Activated T-cell treated with anti-CD3 and anti-CD28 coated beads, Interleukin-2, amount 50 U/mL, for 1 hour (primary cell): ENCODE data around the gene H1-8.
A peak's percentile ranks its signal among the peaks of the same experiment; 100 is the strongest.

Source experiments
- DNase-seq: peaks from one replicate; pipeline ENCODE4 v3.0.0-alpha.2; 2020

H1-8 gene

GRCh38 chr3:129575233-129575996, 32.4 kb downstream of the H1-8 start:
- no peak for DNase-seq

DNA sequence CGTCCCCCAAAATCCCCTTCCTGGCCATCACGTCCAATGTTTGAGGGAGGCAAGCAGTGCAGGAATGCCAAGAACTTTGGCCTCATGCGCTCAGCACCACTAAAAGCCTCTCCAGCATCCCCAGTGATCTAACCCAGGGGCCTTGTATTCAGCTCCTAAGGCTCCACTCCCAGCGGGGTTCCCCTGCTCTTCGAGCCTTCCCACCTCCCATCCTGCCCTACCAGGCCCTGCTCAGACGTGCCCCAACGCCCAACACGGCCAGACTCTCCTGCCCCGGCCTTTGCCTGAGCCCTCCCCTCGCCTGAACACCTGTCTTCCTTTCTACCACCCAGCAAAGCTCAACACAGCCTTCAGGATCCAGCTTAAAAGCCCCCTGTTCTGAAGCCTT, 33.0 kb downstream of the H1-8 start:
- DNase-seq = no peak

GRCh38 chr3:129576514-129577352, 33.8 kb downstream of the H1-8 start:
- DNase-seq = peak; percentile 71

GRCh38 chr3:129577366-129577765, 34.4 kb downstream of the H1-8 start:
- no peak for DNase-seq

DNA sequence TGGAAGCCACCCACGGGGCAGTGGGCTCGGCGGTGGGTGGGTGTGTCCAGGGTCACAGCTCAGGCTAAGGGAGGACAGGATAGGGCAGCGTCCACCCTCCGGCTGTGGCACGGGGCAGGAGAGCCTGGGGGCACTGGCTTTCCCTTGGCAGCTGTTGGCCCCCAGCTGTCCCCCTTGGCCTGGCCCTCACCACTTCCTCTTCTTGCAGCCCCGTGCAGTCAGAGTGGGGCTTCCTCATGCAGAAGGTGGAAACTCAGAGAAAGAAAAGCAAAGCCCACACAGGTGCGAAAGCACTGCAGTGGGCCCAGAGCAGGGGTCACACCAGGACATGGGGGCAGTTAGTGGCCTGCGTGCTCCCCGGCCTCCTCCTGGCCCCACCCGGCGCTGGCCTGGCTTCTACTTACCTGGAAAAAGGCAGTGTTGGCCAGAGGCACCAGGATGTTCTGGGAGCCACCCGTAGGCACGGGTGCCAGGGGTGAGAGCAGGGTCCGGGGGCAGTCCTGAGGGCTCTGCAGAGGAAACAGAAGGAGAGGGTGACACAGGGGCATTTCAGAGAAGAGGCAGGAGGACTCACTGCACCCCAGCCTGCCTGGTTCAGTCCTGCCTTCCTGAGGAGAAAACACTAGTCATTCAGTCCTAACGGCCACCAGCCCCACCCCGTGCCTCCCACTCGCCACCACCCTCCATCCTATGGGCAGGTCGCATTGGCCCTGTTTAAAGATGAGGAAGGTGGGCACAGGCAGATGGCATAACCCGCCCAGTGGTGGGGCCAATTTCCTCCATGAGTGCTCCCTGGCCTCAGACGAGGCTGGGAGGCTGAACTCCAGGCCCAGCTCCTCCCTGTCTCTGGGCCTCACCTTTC, 35.2 kb downstream of the H1-8 start:
- DNase-seq = no peak

- DNase-seq = no peak
These were observed 37.0 kb downstream of the H1-8 start for GRCh38 chr3:129579991-129580390.

DNA sequence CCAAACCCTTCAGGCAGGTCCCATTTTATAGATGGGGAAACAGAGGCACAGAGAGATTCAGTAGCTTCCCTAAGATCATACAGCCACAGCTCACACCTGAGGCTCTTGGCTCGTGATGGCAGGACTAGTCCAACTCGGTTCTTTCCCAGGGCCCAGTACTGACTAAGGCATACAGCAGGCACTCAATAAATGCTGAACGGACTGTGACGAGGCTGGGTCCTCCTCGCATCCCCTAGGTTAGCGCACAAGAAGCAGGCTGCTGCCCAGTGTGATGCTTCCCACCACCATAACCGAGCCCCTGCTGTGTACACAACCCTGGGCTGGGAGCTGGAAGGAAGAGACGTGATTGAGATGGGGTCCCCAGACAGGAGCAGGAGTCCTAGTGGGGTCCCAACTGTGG, 38.6 kb downstream of the H1-8 start:
- no peak for DNase-seq

- DNase-seq = no peak
These were observed 39.8 kb downstream of the H1-8 start for GRCh38 chr3:129582799-129583198.

GRCh38 chr3:129583289-129583688, 40.3 kb downstream of the H1-8 start:
- no peak for DNase-seq

DNA sequence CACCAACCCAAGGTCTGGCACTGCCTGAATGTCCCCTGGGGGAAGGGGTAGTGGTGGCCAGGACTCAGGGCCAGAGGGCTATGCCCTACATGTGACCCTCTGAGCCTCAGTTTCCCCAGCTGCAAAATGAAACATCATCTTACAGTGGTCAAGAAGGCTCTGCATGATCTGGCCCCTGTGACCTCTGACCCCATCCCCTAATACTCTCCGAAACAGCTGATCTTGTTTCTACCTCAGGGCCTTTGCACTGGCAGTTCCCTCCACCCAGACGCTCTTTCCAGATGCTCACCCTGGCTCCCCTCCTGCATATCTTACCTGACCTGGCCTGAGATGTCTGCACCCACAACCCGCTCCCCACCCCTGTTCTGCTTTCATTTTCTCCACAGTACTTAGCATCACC, 41.7 kb downstream of the H1-8 start:
- no peak for DNase-seq

DNA sequence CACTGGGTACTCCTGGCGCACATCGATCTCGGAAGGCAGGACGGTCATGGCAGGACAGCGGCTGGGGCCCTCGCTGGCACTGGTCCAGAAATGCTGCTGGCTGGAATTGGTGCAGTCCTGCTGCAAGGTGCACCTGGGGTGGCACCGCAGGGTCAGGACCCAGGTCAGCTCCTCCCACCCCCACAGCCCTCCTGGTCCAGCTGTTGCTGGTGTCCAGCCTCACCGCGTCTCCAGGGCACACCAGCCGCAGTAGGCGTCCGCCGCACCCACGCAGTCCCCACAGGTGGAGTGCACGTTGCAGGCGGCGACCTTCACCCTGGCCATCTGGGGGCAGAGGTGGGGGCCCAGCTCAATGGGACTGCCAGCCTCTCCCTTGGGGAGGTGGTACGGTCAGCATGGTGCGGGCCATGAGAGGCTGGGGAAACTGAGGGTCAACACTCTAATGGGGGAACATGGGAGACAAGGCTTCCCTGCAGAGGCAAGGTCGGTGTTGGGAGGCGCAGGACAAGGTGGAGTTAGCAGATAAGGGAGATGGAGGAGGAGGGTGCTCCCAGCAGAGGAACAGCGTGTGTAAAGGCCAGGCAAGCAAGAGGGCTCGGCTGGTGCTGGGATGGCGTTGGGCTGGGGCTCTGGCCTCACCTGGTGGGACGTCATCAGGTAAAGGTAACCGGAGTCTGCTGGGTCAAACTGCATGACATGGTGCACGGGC, 43.1 kb downstream of the H1-8 start:
- no peak for DNase-seq

DNA sequence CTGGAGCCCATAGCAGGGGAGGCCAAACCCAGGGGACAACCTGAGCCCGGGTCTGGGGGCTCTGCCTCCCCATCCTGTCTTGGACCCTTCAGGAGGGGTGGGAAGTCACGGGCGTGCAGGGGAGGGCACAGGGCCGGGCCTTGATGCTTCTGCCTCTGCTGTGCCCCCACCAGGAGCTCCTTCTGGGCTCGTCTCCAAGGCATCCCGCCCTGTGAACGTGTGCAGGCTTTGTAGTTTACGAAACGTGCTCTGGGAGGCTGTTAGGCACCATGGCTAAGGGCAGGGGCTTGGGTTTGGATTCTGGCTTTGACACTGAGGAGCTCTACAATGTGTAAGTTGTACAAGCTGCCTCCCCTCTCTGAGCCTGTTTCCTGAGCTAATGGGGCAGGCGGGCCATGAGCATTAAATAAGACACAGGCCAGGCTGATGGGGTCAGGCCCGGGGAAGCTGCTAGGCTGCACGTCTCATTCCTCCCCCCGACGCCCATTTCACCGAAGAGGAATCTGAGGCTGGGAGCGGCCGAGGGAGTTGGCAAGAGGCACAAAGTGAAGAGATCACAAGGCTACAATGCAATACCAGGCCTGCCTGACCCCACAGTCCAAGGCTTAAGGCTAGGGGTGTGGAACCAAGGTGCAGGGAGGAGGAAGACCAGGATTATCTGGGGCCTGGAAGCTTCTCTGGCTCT, 43.9 kb downstream of the H1-8 start:
- no peak for DNase-seq

DNA sequence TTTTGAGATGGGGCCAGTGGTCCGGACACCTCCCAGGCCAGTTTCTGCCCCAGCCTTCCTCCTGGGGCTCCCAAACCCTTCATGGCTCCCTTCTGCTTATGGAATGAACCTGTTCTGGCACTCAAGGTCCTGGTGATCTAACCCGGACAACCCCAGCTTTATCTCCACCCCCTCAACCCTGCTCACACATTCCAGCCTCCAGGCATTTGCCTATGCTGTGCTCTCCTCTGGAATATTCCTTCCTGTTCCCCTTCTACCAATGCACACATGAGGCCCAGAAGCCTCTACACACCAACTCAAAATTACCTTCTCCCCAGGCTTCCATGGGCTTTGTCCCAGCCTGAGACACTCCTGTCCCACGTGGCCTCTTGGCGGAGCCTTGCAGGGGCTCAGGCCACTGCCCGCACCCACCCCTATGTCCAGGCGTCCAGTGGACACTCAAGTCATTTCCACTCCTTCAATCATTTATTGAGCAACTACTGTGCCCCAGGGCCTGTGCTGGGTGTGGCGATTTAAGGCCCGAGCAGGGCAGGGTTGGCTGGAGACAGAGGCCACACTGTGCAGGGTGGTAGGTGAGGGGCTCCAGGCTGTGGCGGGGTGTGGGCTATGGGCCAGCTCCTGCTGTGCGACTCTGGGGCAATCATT, 44.7 kb downstream of the H1-8 start:
- no peak for DNase-seq

- DNase-seq = no peak
These were observed 47.2 kb downstream of the H1-8 start for GRCh38 chr3:129590215-129590614.

DNA sequence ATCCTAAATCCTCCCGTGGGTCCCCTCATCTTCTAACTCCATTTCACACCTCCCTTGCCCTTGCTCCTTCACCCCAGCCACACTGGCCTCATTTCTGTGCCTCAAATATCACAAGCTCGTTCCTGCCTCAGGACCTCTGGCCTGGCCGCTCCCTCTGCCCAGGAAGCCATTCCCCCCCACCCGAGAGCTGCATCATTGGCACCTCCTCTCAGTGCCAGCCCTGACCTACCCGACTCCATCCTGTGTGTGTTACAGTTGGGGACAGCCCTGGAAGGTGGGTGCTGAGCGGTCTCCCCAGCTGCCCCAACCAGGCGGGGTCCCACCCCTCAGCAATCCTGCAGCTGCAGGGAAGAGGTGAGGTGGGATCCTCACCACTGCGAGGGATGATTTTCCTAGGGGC, 49.0 kb downstream of the H1-8 start:
- DNase-seq = no peak

DNA sequence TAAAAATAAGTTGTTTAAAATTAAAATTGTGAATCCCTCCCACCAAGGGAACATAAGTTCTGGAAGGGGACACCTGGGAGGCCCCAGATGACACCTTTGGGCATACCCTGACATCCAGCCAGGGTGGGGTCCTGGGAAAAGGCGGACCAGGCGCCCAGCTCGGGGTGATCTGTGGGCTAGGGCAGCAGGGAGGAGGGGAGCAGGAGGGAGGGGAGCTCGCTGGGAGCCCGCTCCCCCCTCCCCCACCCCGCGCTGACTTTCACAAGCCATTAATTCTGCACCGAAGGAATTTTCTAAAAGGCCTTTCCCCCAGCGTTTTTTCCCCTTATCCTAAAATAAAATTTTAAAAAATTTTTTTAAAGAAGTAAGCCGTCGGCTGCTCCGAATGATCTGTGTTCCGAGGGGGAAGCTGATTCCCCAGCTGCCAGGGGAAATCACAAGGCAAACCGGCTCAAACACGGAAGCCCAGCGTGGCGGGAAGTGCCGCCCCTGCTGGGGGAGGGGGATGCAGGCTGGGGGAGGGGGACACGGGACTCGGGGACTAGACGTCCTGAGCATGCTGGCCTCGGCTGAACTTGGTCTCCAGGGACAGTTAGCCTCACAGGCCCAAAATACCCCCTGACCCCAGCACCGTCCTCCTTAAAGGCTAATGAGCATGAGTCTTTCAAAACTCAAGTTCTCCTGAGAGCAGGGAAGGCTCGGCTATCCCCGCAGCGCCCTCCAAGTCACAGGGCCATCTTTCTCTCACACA, 49.6 kb downstream of the H1-8 start:
- no peak for DNase-seq

- no peak for DNase-seq
These were observed 50.2 kb downstream of the H1-8 start for GRCh38 chr3:129593230-129593594.

DNA sequence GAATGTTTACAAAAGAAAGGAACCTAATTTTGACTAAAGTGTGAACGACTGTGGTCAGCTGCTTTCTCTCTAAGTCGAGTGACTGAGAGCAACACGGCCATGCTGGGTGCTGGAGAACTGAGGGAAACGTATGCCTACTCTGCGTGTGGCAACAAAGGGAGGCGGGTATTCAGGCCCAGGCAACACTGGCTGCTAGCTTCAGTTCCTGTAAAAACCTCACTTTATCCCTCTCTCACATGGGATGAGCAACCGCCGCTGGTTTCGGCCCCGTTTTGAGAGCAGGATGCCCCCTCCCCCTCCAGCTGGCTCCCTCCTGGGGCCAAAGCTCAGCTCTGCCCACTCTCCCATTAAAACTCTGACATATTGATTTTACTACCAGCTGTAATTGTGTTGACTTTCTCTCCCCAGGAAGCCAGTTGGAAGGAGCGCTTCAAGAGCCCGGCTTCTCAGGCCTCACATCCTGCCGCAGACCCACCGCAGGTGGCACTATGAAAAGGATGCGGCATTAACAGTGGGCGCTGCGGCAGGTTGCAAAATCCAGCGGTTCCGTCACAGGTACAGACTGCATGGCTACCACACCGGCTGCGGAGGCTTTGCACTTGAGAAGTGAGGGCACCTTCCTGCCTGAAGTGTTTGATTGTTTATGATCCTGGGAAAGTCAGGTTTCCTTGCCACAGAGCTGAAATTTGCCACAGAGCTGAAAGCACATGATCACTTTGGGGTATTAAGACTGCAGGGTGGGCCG, 50.8 kb downstream of the H1-8 start:
- DNase-seq = peak; percentile 54

GRCh38 chr3:129594409-129594808, 51.4 kb downstream of the H1-8 start:
- no peak for DNase-seq

GRCh38 chr3:129594907-129595390, 52.0 kb downstream of the H1-8 start:
- DNase-seq = no peak
